Measurements from ENCODE around the gene LAMB1. TPM values are rescaled to one million over a fixed set of nuclear protein-coding genes. Genes with fewer than 3 reads are reported as not detected.

LAMB1 gene
- total and polyA plus RNA-seq, 2 donors from 2014 or later, result 140 to 312 TPM

GRCh38 chr7:107993891-107994291, 9.1 kb downstream of the LAMB1 start:
- H3K36me3 ChIP-seq (ENCODE audit: control insufficient read depth in 2 of 3, insufficient read depth in 3 of 3, low read length in 3 of 3), result peaks cover 23 to 30% (median 24%) of the 10 kb centered on the region in 3 donors
- FAIRE-seq, result no peak
- no peak overlapping the region for H3K9ac ChIP-seq (ENCODE audit: low read length in 3 of 3)
- intact Hi-C loops (cut with DNase I), result no loop called here
- no peaks in the 10 kb centered on the region for H3K9me3 ChIP-seq (ENCODE audit: control insufficient read depth in 2 of 3, insufficient read depth in 1 of 3, low read length in 3 of 3)
- H3K27ac ChIP-seq (ENCODE audit: low read depth in 2 of 2, low read length in 2 of 2), result no peak overlapping the region
- H3K27me3 ChIP-seq (ENCODE audit: control insufficient read depth, insufficient read depth, low read length), result no peaks in the 10 kb centered on the region
- no peak for TF ChIP-seq CTCF (IDR thresholded peaks at IDR 0.05; ENCODE audit: borderline replicate concordance, extremely low read depth, insufficient read depth)
- DNase-seq, result no peak
- no peak overlapping the region for H3K4me3 ChIP-seq (ENCODE audit: low read length in 3 of 3)
- peaks cover 16 to 17% (median 16%) of the 10 kb centered on the region in 3 donors for H3K4me1 ChIP-seq (ENCODE audit: control insufficient read depth in 2 of 3, insufficient read depth in 2 of 3, low read depth in 1 of 3, low read length in 3 of 3)

GRCh38 chr7:107989618-107990373, 13.2 kb downstream of the LAMB1 start:
- Histone ChIP-seq H3K27me3 (ENCODE audit: control insufficient read depth, insufficient read depth, low read length) (no peaks in the 10 kb centered on the region), H3K9ac (ENCODE audit: low read length in 3 of 3) (no peak overlapping the region), H3K36me3 (ENCODE audit: control insufficient read depth in 2 of 3, insufficient read depth in 3 of 3, low read length in 3 of 3) (peaks cover 27 to 53% (median 41%) of the 10 kb centered on the region in 3 donors), H3K4me3 (ENCODE audit: low read length in 3 of 3) (no peak overlapping the region), H3K4me1 (ENCODE audit: control insufficient read depth in 2 of 3, insufficient read depth in 2 of 3, low read depth in 1 of 3, low read length in 3 of 3) (peaks cover 1 to 6% (median 2%) of the 10 kb centered on the region in 3 donors), H3K27ac (ENCODE audit: low read depth in 2 of 2, low read length in 2 of 2) (no peak overlapping the region), H3K9me3 (ENCODE audit: control insufficient read depth in 2 of 3, insufficient read depth in 1 of 3, low read length in 3 of 3) (no peaks in the 10 kb centered on the region)
- intact Hi-C loops (cut with DNase I), result no loop called here
- DNase-seq (no peak), FAIRE-seq (no peak)
- no peak for TF ChIP-seq CTCF (IDR thresholded peaks at IDR 0.05; ENCODE audit: borderline replicate concordance, extremely low read depth, insufficient read depth)

GRCh38 chr7:107982918-107983389, 20.0 kb downstream of the LAMB1 start:
- no peak for TF ChIP-seq CTCF (IDR thresholded peaks at IDR 0.05; ENCODE audit: borderline replicate concordance, extremely low read depth, insufficient read depth)
- DNase-seq (peak in 2 of 5 donors; percentile 63 to 86), FAIRE-seq (no peak)
- Histone ChIP-seq H3K36me3 (ENCODE audit: control insufficient read depth in 2 of 3, insufficient read depth in 3 of 3, low read length in 3 of 3) (peaks cover 14 to 56% (median 31%) of the 10 kb centered on the region in 3 donors), H3K27ac (ENCODE audit: low read depth in 2 of 2, low read length in 2 of 2) (no peak overlapping the region), H3K27me3 (ENCODE audit: control insufficient read depth, insufficient read depth, low read length) (no peaks in the 10 kb centered on the region), H3K9ac (ENCODE audit: low read length in 3 of 3) (no peak overlapping the region), H3K4me3 (ENCODE audit: low read length in 3 of 3) (no peak overlapping the region), H3K4me1 (ENCODE audit: control insufficient read depth in 2 of 3, insufficient read depth in 2 of 3, low read depth in 1 of 3, low read length in 3 of 3) (peaks cover 0 to 14% (median 2%) of the 10 kb centered on the region in 3 donors), H3K9me3 (ENCODE audit: control insufficient read depth in 2 of 3, insufficient read depth in 1 of 3, low read length in 3 of 3) (no peaks in the 10 kb centered on the region)
- intact Hi-C loops (cut with DNase I), result no loop called here

Data from kidney (tissue), 14 donors.